LNCaP clone FGC (cell line): ENCODE data around the gene ANKDD1A.

Source experiments
- DNase-seq: peaks from one replicate; pipeline ENCODE4 v3.0.0-alpha.2; 2011; ENCODE audit warnings: low read depth
- H3K4me3 ChIP-seq: 2 replicates; pipeline ENCODE4 v1.5.1; 2011; ENCODE audit warnings: mild to moderate bottlenecking, low read depth, low read length, control low read depth
- TF ChIP-seq, protein P1 (sequence below): IDR thresholded peaks from 2 replicates; pipeline ENCODE4 v1.5.1; 2012; ENCODE audit warnings: mild to moderate bottlenecking; ENCODE audit not compliant: control insufficient read depth, insufficient read depth; ENCODE audit errors: extremely low read depth

ANKDD1A gene

DNA sequence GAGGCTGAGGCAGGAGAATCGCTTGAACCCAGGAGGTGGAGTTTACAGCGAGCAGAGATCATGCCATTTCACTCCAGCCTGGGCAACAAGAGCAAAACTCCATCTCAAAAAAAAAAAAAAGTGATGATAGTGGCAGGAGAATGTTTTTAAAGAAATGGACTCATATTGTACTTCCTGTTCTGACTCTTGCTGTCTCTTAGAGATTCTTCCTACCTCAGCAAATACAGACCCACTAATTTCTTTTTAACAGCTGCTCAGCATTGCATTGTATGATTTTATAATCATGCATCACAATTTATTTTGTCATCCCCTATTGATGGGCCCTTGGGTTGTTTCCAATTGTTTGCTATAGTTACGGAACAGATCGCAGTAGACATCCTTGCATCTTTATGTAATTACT is 8.8 kb upstream of the ANKDD1A start:
- H3K4me3 ChIP-seq = no peak overlapping the region
- DNase-seq = no peak
- TF ChIP-seq, protein P1, sequence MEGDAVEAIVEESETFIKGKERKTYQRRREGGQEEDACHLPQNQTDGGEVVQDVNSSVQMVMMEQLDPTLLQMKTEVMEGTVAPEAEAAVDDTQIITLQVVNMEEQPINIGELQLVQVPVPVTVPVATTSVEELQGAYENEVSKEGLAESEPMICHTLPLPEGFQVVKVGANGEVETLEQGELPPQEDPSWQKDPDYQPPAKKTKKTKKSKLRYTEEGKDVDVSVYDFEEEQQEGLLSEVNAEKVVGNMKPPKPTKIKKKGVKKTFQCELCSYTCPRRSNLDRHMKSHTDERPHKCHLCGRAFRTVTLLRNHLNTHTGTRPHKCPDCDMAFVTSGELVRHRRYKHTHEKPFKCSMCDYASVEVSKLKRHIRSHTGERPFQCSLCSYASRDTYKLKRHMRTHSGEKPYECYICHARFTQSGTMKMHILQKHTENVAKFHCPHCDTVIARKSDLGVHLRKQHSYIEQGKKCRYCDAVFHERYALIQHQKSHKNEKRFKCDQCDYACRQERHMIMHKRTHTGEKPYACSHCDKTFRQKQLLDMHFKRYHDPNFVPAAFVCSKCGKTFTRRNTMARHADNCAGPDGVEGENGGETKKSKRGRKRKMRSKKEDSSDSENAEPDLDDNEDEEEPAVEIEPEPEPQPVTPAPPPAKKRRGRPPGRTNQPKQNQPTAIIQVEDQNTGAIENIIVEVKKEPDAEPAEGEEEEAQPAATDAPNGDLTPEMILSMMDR = no peak

DNA sequence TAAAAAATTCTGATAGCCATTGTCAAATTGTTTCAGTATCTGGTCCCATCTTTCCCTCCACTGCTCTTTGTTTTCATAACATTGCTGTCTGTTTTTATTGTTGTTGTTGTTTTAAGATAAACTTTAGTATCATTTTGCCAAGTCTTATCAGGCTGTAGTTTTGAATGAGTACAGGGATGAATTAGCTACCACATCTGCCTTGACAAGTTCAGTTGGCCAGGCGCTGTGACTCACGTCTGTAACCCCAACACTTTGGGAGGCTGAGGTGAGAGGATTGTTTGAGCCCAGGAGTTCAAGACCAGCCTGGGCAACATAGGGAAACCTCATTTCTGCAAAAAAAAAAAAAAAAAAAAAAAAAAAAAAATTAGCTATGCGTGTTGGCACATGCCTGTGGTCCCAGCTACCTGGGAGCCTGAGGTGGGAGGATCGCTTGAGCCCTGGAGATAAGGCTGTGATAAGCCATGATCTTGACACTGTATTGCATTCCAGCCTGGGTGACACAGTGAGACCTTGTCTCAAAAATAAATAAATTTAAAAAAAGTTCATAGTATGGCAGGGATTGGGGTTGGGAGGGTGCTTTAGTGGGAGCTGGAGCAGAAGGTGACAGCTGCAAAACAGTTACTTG is 8.3 kb upstream of the ANKDD1A start:
- DNase-seq = no peak
- TF ChIP-seq, protein P1 = no peak
- H3K4me3 ChIP-seq = no peak overlapping the region

DNA sequence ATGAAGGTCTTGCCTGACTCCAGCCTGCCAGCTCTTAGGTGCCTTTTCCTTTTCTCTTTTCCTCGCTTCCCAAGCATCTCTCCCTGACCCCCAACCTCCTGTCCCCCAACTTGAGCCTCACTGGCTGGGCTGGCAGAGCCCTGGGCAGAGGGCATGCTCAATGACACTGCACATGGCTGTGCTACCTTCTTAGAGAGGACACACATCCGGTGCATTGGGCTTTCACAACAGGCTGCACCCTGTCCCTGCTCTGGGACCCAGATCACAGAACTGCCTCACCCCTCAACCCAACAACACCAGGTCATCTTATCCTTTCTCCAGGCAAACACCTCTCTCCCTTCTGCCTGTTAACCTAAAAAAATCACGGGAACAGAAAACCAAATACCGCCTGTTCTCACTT is 7.5 kb upstream of the ANKDD1A start:
- no peak for DNase-seq
- TF ChIP-seq, protein P1 = no peak
- no peak overlapping the region for H3K4me3 ChIP-seq

DNA sequence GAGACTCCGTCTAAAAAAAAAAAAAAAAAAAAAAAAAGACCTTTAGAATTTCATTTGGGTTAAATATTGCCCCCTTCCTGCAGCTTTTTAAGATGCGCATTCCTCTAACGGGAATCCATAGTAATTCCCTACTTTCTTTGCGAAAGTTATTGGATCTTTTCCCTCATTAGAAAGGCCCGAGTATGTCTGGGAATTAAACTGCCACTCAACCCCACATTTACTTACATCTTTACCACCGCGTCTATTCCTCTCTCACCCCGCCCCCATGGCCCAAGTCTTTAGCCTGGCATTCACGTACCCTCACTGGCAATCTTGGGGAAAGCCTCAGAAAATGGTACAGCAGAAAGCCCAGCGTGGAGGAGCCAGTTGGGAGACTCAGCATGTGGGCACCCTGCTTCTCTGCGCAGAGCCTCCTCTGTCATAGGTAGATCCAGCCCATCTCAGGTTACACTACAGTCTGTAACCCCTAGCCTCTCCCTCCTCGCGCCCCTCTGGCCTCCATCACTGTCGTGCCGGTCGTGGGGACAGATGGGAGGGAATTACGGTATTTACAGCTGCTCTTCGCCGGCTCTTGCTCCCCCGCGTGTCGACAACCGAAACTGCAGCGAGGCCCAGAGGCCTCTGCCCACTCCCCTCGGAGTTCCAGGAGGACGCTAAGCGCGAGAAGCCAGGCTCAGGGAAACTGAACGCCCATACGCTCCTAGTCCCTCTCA is 6.4 kb upstream of the ANKDD1A start:
- TF ChIP-seq, protein P1 = no peak
- no peak overlapping the region for H3K4me3 ChIP-seq
- DNase-seq = no peak

DNA sequence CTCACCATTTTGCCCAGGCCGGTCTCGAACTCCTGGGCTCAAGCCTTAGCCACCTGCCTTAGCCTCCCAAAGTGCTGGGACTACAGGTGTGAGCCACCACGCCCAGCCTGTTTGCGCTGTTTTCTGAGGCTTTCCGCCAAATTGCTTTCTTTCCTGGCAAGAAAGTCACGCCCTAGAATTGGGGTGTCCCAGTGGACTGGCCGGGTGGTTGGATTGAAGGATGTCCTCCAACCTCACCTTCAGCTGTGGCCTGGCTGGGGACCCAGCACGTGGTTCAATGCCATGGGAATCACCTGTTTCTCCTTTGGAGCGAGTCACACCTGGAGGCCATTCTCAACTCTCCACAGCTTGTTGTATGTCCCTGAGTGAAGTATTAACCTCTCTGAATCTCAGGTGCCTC is 5.8 kb upstream of the ANKDD1A start:
- TF ChIP-seq, protein P1 = no peak
- DNase-seq = no peak

DNA sequence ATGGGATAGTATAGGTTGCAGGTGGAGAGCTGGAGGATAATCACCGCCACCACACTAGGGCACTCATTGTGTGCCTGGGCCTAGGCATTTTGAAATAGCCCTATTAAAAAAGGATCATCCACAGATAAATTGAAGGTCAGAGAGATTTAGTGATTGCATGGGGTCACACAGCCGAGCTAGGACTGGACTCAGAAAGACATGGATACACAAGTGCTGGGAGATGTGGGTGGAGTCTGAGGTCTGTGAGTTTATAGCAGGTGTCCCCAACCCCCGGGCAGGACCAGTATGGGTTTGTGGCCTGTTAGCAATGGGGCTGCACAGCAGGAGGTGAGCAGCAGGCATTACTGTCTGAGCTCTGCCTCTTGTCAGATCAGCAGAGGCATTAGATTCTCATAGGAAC is 5.3 kb upstream of the ANKDD1A start:
- no peak for DNase-seq
- TF ChIP-seq, protein P1 = no peak

More for the DNA sequence above, 5.8 kb upstream of the ANKDD1A start:
- no peak overlapping the region for H3K4me3 ChIP-seq

More for the DNA sequence above, 5.3 kb upstream of the ANKDD1A start:
- H3K4me3 ChIP-seq = no peak overlapping the region
